NAMALWA (cell line): ENCODE results near the gene KDM3B.
"Not testable (repeated sequence)": the region's sequence is repeated elsewhere in the genome, so short reads cannot be mapped to it uniquely, and the experiment has no call there.

ENCODE experiments used
- DNase-seq: peaks from one replicate; pipeline ENCODE4 v3.0.0-alpha.2; 2015; ENCODE audit warnings: low spot score

KDM3B gene

GRCh38 chr5:138466900-138467710 is 114.6 kb downstream of the KDM3B start:
- no peak for DNase-seq

GRCh38 chr5:138467711-138468132 is 115.2 kb downstream of the KDM3B start:
- DNase-seq: no peak

DNA sequence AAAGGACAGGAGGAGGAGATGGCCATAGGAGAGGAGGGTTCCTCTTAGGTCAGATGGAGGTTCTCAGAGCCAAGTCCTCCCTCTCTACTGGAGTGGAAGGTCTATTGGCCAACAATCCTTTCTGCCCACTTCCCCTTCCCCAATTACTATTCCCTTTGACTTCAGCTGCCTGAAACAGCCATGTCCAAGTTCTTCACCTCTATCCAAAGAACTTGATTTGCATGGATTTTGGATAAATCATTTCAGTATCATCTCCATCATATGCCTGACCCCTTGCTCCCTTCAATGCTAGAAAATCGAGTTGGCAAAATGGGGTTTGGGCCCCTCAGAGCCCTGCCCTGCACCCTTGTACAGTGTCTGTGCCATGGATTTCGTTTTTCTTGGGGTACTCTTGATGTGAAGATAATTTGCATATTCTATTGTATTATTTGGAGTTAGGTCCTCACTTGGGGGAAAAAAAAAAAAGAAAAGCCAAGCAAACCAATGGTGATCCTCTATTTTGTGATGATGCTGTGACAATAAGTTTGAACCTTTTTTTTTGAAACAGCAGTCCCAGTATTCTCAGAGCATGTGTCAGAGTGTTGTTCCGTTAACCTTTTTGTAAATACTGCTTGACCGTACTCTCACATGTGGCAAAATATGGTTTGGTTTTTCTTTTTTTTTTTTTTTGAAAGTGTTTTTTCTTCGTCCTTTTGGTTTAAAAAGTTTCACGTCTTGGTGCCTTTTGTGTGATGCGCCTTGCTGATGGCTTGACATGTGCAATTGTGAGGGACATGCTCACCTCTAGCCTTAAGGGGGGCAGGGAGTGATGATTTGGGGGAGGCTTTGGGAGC is 115.9 kb downstream of the KDM3B start:
- DNase-seq: peak; percentile 38

- DNase-seq: peak; percentile 50
These were observed 116.6 kb downstream of the KDM3B start for GRCh38 chr5:138468966-138469539.

- peak; percentile 52 for DNase-seq
These were observed 117.2 kb downstream of the KDM3B start for GRCh38 chr5:138469540-138470321.

- DNase-seq: peak; percentile 24
These were observed 118.0 kb downstream of the KDM3B start for GRCh38 chr5:138470322-138471051.

GRCh38 chr5:138471052-138471361 is 118.5 kb downstream of the KDM3B start:
- no peak for DNase-seq

GRCh38 chr5:138472353-138472752 is 119.9 kb downstream of the KDM3B start:
- DNase-seq: no peak

- DNase-seq: not testable (repeated sequence)
These were observed 120.7 kb downstream of the KDM3B start for GRCh38 chr5:138473151-138473550.

- DNase-seq: no peak
These were observed 124.4 kb downstream of the KDM3B start for GRCh38 chr5:138476918-138477317.

DNA sequence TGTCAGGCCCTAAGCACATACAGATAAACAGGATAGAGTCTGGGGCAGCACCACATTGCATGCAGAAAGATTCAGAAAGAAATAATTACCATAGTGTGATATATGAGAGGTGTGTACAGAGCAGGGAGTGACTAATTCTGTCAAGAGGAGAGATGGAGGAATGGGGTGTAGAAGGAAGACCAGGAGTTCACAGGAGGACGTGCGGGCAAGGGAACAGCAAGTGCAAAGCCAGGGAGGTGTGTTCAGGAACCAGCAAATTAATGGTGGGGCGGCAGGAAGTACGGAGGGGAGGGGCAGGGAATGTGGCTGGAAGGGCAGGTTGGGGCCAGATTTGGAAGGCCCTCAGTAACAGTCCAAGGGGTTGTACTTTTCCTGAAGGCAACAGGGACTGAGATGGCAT is 130.2 kb downstream of the KDM3B start:
- no peak for DNase-seq
